ENCODE results near the gene DIP2B.
"Not testable (repeated sequence)": the region's sequence is repeated elsewhere in the genome, so short reads cannot be mapped to it uniquely, and the experiment has no call there.

DNA sequence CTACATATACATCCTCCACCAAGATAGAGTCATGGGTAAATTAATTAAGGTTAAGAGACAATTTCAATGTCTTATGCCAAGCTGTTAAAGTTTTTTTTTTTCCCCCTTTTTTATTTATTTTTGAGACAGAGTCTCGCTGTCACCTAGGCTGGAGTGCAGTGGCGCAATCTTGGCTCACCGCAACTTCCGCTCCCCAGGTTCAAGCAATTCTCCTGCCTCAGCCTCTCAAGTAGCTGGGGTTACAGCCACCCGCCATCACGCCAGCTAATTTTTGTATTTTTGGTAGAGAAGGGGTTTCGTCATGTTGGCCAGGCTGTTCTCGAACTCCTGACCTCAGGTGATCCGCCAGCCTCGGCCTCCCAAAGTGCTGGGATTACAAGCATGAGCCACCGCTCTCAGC, 38.4 kb downstream of the DIP2B start:
- not testable (repeated sequence) for TF ChIP-seq CTCF, POLR2A (IDR thresholded peaks at IDR 0.05)

Data from ovary (tissue), 3 donors.